HL-60/S4 treated with phorbol 12-myristate 13-acetate at 8.2 ng/mL for 4 days and 3 days (cell line): Measurements from ENCODE around the gene FAM236B.
"Not testable (repeated sequence)": the region's sequence is repeated elsewhere in the genome, so short reads cannot be mapped to it uniquely, and the experiment has no call there.

Experiments used
- in situ Hi-C: fragments of 300-500 bp; cut with MboI; formaldehyde crosslinking; loops from 2 replicates; pipeline ENCODE4 v1.15.0; 2022; ENCODE audit warnings: low sequenced_read_pairs

FAM236B gene

DNA sequence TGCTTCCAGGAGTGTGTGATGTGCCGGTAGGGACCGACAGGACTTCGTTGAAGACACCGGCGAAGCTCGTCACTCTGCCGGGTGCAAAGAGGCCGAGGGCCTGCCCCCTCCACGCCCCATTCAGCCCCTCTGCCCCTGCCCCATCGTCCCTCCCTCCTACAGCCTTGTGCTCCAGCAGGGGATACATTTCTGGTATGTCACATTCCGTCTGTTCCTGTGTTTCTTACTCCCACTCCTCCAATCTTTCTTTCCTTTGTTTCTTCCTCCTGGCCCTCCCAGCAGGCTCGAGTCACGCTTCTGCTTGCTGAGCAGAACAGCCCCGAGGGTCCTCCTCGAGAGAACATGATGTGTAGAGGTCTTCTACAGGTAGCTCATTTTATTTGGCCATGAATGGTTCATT is at the start of gene FAM236B:
FAM236B (minus strand) TSS at position 101 of the 400 bp plus-strand sequence; CDS start at position 1, 100 bp downstream.
- in situ Hi-C loops = not testable (repeated sequence)

GRCh38 chrX:72830701-72831100 is 48.2 kb upstream of the FAM236B start:
- in situ Hi-C loops = not testable (repeated sequence)

DNA sequence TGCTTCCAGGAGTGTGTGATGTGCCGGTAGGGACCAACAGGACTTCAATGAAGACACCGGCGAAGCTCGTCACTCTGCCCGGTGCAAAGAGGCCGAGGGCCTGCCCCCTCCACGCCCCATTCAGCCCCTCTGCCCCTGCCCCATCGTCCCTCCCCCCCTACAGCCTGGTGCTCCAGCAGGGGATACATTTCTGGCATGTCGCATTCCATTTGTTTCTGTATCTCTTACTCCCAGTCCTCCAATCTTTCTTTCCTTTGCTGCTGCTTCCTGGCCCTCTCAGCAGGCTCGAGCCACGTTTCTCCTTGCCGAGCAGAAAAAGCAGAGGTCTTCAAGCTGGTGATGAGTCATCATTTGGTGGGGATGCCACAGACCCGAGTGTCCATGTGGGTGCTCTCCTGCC is 25.6 kb upstream of the FAM236B start, which contains the start of gene FAM236D:
FAM236D (minus strand) TSS at position 101 of the 400 bp plus-strand sequence; CDS start at position 1, 100 bp downstream.
- in situ Hi-C loops = not testable (repeated sequence)

DNA sequence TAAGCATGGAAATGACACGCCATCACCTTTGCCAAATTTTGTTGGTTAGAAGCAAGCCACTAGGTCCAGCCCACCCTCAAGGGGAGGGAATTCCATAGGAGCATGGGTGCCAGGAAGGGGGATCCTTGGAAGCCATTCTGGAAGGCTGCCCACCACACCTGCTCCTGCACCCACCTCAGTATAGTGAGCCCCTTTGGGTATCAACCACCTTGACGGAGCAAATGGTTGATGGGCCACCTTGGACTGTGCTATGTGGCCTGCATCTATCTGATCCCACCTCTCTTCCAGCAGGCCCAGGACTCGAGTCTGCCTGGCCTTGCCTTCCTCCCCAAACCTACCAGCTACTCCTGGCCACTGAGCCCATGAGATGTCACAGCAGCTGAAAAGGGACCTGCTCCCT is 7.9 kb upstream of the FAM236B start:
- in situ Hi-C loops = not testable (repeated sequence)

DNA sequence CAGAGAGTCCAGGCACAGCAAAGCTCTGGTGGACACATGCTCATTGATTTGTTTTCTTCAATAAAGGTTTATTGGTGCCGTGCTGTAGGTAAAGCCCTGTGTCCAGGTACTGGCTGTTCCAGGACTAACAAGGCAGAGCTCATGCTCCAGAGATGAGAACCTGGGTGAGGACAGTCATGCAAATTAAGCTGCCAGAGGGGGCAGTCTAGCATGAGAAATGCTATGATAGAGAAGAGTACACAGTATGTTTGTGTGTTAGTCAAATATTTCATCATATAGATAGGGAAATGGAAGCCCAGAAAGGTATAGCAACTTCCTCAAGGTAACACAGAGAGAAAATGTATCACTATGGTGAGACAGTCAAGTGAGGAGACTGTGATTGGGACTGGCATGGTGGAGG is 5.7 kb upstream of the FAM236B start:
- in situ Hi-C loops = not testable (repeated sequence)

DNA sequence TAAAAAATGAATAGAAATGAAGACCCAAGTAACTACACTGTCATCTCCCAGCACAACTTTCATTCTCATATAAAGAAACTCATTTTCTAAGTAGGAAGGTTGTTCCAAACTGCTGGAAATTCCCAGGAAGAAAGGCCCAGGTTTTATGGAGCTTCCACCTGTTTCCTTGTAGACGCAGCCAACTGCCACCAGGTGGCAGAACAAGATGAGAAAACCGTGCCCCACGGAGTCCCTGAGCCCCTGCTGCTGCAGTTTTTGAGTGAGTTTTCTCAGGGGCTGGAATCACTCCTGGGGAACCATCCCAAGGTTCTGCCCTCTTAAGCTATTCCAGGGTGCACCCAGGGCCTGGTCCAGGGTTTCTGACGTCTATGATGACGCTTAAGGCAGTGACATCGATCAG is 1.5 kb upstream of the FAM236B start:
- in situ Hi-C loops = not testable (repeated sequence)

DNA sequence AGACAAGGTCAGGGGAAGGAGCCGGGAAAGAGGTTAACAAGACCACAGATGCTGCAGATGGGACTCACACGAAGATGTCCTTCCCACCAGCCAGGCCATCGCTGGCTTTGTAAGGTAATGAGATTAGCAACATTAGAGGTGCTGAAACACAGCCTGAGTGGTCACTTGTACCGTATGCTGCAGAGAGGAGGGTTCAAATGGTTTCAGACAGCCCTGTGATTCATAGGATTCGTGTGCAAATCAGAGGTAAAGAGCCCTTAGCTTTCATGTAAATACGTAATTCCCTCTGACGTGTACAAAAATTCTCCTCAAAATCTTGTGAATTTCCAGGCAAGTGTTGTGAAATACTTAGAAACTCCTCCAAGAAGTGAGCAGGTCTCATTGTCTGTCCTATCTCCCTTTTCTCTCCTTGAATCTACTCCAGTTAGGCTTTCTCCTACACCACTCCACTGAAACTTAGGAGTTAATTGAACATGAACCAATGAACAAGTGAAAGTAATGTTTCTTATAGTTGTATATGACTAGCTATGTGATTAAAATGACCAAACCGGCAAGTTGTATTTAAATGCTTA is 991 bp upstream of the FAM236B start:
- in situ Hi-C loops = not testable (repeated sequence)

DNA sequence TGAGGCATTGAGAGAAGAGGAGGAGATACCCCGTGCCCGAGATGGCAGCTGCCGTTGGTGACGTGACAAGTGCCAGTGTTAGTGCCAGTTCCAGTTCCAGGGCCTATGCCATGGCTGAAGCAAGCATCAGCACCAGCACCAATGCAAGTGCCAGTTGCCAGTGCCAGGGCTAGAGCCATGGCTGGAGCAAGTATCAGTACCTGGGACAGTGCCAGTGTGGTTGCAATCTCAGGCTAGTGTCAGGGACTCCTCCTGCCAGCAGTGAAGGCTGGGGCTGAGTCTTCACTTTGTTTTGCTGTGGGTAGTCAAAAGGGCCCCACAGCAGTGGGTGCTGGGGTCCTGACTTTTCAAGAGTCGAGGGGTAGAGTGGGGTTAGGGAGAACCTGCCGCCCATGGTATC is 4.3 kb downstream of the FAM236B start:
- in situ Hi-C loops = not testable (repeated sequence)

DNA sequence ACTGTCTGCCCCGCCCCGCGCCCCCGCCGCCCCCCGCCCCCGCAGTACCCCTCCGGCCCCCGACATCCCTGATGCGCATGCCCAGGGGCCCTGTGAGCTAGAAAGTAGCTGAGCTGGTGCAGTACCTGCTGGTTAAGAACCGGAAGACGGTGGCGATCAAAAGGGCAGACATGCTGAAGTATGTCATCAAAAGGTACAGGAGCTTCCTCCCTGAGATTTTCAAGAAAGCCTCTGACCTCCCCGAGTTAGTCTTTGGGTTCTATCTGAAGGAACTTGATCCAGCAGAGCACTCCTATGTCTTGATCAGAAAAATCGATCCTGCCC is 5.0 kb downstream of the FAM236B start:
- in situ Hi-C loops = not testable (repeated sequence)

DNA sequence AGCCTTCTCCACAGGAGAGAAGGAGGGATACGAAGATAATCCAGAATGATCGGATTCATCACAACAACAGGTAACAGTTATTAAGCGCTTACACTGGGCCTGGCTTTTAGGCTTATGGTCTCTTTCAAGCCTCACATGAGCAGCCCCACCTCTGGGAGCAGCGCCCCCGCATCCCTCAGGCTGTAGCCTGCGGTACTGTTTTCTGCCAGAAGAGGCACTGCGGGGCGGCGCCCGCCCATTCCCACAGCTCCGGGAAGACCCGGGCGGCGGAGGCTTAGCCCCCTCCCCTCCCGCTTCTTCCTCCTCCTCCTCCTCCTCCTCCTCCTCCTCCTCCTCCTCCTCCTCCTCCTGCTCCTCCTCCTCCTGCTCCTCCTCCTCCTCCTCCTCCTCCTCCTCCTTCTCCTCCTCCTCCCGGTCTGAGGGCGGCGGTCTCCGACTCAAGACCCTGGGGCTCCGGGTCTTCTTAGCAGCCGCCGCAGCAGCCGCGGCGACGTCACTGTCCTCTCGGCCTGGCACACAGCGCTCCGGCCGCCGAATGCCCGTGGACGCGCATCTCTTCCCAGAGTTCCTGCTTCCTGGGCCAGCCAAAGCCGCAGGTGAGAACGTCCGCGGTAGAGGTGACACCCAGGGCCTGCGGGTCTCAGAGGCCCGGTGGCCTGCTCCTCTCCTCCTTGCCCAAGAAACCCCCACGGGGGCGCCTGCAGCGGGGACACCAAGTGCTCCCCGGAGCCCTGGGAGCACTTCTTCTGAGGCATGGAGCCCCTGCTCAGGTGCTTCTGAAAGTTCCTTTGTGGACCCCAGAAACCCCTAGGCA is 5.6 kb downstream of the FAM236B start, which contains the start of gene DMRTC1B:
DMRTC1B (plus strand) TSS at position 238 of the 814 bp plus-strand sequence. CDS start 68,246 bp downstream, outside the sequence.
- in situ Hi-C loops = not testable (repeated sequence)

DNA sequence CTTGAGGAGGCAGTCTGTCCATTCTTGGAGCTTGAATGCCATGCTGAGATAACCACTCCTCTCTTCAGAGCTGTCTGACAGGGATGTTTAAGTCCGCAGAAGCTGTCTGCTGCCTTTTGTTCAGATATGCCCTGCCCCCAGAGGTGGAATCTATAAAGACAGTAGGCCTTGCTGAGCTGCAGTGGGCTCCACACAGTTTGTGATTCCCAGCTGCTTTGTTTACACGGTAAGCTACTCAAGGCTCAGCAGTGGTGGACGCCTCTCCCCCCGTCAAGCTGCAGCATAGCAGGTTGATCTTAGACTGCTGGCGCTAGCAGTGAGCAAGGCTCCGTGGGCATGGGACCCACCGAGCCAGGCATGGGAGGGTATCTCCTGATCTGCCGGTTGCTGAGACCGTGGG is 22.0 kb downstream of the FAM236B start:
- in situ Hi-C loops = not testable (repeated sequence)

DNA sequence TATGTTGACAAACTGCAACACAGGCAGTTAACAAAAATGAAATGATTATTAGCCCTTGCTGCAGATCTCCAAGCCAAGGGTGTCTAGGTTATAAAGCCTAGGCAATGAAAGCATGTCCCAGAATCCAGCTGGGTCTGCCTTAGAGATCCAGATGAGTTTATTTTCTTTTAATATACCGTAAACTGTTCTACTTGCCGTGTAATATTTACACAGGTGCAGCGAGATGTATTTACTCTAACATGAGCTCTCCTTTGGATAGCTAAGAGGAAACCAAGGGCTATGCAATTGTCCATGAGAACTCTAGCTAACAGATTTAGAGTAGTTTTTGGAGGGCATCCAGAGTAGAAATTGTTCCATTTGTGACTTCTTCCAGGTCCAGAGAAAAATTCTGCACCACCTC is 33.9 kb downstream of the FAM236B start:
- in situ Hi-C loops = not testable (repeated sequence)

- in situ Hi-C loops = not testable (repeated sequence)
Measured at GRCh38 chrX:72745546-72745945, 36.9 kb downstream of the FAM236B start.

DNA sequence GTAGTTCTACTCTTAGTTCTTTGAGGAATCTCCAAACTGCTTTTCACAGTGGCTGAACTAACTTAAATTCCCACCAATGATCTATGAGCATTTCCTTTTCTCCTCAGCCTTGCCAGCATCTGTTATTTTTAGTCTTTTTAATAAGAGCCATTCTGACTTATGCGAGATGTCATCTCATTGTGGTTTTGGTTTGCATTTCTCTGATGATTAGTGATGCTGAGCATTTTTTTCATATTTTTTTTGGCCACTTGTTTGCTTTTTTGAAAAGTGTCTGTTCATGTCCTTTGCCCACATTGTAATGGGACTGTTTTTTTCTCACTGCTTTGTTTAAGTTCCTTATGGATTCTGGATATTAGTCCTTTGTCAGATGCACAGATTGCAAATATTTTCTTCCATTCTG is 46.9 kb downstream of the FAM236B start:
- in situ Hi-C loops = no loop called here

DNA sequence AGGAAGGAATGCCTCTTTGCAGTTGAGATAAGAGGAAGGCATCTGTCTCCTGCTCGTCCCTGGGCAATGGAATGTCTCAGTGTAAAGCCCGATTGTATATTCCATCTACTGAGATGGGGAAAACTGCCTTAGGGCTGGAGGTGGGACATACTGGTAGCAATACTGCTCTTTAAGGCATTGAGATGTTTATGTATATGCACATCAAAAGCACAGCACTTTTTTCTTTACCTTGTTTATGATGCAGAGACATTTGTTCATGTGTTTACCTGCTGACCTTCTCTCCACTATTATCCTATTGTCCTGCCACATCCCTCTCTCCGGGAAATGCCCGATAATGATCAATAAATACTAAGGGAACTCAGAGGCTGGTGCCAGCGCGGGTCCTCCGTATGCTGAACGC is 48.8 kb downstream of the FAM236B start:
- in situ Hi-C loops = not testable (repeated sequence)
